ENCODE results near the gene GLS. TPM values are rescaled to one million over a fixed set of nuclear protein-coding genes. Genes with fewer than 3 reads are reported as not detected.

Gene GLS
- total RNA-seq, 5 donors from 2014 or later (not counting 1 experiment from before 2014, with no cell fraction given), result 192 to 233 (median 209) TPM

DNA sequence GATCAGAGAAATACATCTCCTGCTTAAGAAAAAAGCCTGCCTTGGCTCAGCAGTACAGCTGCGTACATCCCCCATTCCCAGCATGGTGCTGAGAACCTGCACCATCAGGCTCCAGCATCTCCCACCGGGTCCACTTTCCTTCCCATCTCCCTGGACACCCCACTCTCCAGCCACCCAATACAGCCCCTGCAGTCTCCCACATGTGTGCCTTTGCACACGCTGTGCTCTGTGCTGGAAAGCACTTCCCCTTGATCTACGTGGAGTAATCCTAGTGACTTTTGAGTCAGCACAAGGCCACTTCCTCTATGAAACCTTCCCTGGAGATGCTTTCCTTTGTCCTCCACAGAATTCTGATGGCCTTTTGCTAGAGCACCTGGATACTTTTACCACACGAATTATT is 116.3 kb downstream of the GLS start:
- Mint-ChIP-seq H3K9me3 (no peaks in the 10 kb centered on the region), H3K27ac (peak overlapping the region; percentile 79 to 85), H3K4me3 (no peak overlapping the region), H3K4me1 (peaks cover 62 to 89% (median 69%) of the 10 kb centered on the region in 3 donors), H3K36me3 (peaks cover 77% of the 10 kb centered on the region), H3K27me3 (no peaks in the 10 kb centered on the region)
- Histone ChIP-seq H3K36me3 (ENCODE audit: control insufficient read depth in 2 of 2, extremely low read depth in 1 of 2, insufficient read depth in 1 of 2, low read length in 1 of 2) (peaks cover 20 to 97% of the 10 kb centered on the region in 2 donors), H3K4me1 (ENCODE audit: control insufficient read depth in 1 of 2, extremely low read depth in 1 of 2, insufficient read depth in 2 of 2, low read length in 2 of 2) (no peaks in the 10 kb centered on the region), H3K27me3 (replicated peaks in 1 of 2; ENCODE audit: control insufficient read depth in 2 of 2, extremely low read depth in 1 of 2, insufficient read depth in 2 of 2, low read length in 1 of 2) (no peaks in the 10 kb centered on the region), H3K9me3 (no peaks in the 10 kb centered on the region), H3K4me3 (ENCODE audit: control insufficient read depth in 1 of 2, extremely low read depth in 1 of 2, low read length in 1 of 2) (no peak overlapping the region), H3K27ac (ENCODE audit: low read length) (peak overlapping the region; percentile 9)
- DNase-seq (no peak), ATAC-seq (replicated peaks in 1 of 4) (peak in 1 of 4 experiments; percentile 9)
- WGBS (ENCODE audit: insufficient coverage), result 63% methylated on average over 3 of the region's 5 CpGs
- ChIA-PET CTCF (interaction anchor here in 1 of 2 donors (0.6 to 1.5 kb wide), 4 partner anchors 15 to 131 kb away, joined by 3 to 5 read pairs (median 3); no protein-coding TSS in a partner anchor), POLR2A (interaction anchor here in 1 of 2 donors (0.7 kb wide), 1 partner anchor 18 kb away, joined by 3 read pairs; no protein-coding TSS in a partner anchor)

DNA sequence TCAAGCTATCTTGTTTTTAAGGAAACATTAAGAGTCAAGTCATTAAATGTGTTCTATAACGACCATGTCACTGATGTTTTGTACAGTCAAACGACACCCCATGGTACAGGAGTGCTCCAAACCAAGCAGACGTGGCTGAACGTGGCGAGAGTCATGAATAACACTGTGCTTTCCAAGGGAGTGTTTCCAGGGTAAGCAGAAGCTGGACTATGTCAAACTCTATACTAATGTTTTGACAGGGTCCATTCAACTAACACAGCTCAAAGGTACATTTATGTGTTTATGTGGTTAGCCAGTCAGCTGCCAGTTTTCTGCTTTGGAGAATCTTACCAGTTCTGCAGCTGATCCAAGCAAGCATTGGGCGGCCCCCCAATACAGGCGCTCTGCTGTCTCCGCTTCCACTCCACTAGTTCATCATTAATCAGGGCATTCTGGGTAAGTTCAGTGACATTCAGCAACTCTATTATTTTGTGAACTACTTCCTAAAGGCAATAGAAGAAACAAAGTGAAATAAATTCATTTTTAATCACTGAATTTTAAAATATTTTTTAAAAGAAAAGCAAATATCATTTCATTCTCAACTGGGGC is 117.0 kb downstream of the GLS start:
- H3K4me1 Mint-ChIP-seq, result peaks cover 65 to 89% (median 76%) of the 10 kb centered on the region in 3 donors
- POLR2A ChIA-PET, result interaction anchor here (0.7 kb wide), 2 partner anchors 33 to 105 kb away, joined by 3 to 5 read pairs; no protein-coding TSS in a partner anchor
- no peak for ATAC-seq (replicated peaks in 1 of 4)
- no peaks in the 10 kb centered on the region for H3K9me3 Mint-ChIP-seq
- no peaks in the 10 kb centered on the region for H3K27me3 Mint-ChIP-seq
- Histone ChIP-seq H3K4me1 (ENCODE audit: control insufficient read depth in 1 of 2, extremely low read depth in 1 of 2, insufficient read depth in 2 of 2, low read length in 2 of 2) (no peaks in the 10 kb centered on the region), H3K27me3 (replicated peaks in 1 of 2; ENCODE audit: control insufficient read depth in 2 of 2, extremely low read depth in 1 of 2, insufficient read depth in 2 of 2, low read length in 1 of 2) (no peaks in the 10 kb centered on the region), H3K27ac (ENCODE audit: low read length) (no peak overlapping the region), H3K36me3 (ENCODE audit: control insufficient read depth in 2 of 2, extremely low read depth in 1 of 2, insufficient read depth in 1 of 2, low read length in 1 of 2) (peaks cover 23 to 98% of the 10 kb centered on the region in 2 donors), H3K9me3 (no peaks in the 10 kb centered on the region), H3K4me3 (ENCODE audit: control insufficient read depth in 1 of 2, extremely low read depth in 1 of 2, low read length in 1 of 2) (no peak overlapping the region)
- no peak for DNase-seq
- peak overlapping the region; percentile 79 to 85 for H3K27ac Mint-ChIP-seq
- CTCF ChIA-PET, result interaction anchor here in 1 of 2 donors (0.6 to 1.5 kb wide), 3 partner anchors 14 to 132 kb away, joined by 3 to 5 read pairs (median 3); no protein-coding TSS in a partner anchor
- H3K36me3 Mint-ChIP-seq, result peaks cover 81% of the 10 kb centered on the region
- 97% methylated on average over 5 of the region's 8 CpGs for WGBS (ENCODE audit: insufficient coverage)
- H3K4me3 Mint-ChIP-seq, result no peak overlapping the region

DNA sequence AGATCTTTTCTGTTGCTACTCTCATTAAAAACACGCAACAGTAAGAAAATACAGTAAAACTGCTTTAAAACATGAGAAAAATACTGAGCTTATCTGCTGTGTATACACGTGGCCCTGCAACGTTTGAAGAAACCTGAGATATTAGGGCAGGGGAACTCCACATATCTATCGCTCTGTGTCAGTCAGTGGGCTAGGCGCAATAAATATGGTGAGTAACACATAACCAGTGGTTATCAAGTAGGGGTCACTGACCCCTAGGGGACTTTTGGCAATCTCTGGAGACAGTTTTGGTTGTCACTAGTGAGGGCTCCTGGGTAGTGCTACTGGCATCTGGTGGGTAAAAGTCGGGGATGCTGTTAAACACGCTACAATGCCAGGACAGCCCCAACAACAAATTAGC is 118.4 kb downstream of the GLS start:
- Mint-ChIP-seq H3K27ac (peak overlapping the region; percentile 77 to 82), H3K9me3 (peaks cover 0 to 5% (median 0%) of the 10 kb centered on the region in 3 donors), H3K36me3 (peaks cover 84% of the 10 kb centered on the region), H3K4me3 (no peak overlapping the region), H3K27me3 (no peaks in the 10 kb centered on the region), H3K4me1 (peaks cover 69 to 89% (median 78%) of the 10 kb centered on the region in 3 donors)
- Histone ChIP-seq H3K36me3 (ENCODE audit: control insufficient read depth in 2 of 2, extremely low read depth in 1 of 2, insufficient read depth in 1 of 2, low read length in 1 of 2) (peaks cover 30 to 98% of the 10 kb centered on the region in 2 donors), H3K4me1 (ENCODE audit: control insufficient read depth in 1 of 2, extremely low read depth in 1 of 2, insufficient read depth in 2 of 2, low read length in 2 of 2) (peaks cover 0 to 3% of the 10 kb centered on the region in 2 experiments), H3K27ac (ENCODE audit: low read length) (peak overlapping the region; percentile 25), H3K4me3 (ENCODE audit: control insufficient read depth in 1 of 2, extremely low read depth in 1 of 2, low read length in 1 of 2) (no peak overlapping the region), H3K9me3 (no peaks in the 10 kb centered on the region), H3K27me3 (replicated peaks in 1 of 2; ENCODE audit: control insufficient read depth in 2 of 2, extremely low read depth in 1 of 2, insufficient read depth in 2 of 2, low read length in 1 of 2) (no peaks in the 10 kb centered on the region)
- ChIA-PET POLR2A (no interaction called here), CTCF (interaction anchor here in 1 of 2 donors (1.0 kb wide), 1 partner anchor 53 kb away, joined by 4 read pairs; no protein-coding TSS in a partner anchor)
- peak in 1 of 35 experiments; percentile 15 for DNase-seq
- WGBS (ENCODE audit: insufficient coverage), result 59% methylated on average over 5 of the region's 7 CpGs
- ATAC-seq (replicated peaks in 1 of 4), result no peak

DNA sequence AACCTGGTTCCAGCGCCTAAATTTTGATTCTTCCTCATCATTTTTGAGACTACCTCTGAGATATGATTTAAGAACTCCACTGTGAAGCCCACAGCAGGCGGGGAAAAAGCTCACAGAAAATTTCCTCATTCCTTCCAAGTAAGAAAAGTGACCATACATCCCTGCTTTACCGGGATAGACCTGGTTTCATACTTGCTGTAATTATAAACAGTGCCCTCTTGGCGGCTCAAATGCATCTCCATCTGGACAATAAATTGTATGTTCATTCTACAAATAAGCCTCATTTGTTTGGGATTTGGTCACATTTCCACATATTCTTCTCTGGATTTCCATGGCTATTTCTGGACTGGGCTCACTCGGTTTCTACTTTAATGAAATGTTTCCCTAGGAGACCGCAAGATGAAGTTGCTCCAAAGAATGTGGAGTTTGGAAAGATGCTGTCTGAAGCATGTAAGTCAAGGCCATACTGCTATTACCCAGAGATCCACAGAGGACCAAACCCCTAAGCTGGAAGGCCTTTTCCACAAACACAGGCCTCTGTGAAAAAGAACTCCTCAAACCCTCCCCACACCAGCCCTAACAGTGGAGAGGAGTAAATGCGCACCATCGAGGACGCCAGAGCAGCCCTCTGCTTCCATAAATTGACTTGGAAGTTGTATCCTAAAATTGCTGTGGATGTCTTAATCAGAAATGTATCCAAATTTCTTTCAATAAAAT is 119.5 kb downstream of the GLS start:
- ChIA-PET CTCF (interaction anchor here (0.7 kb wide), 2 partner anchors 12 to 32 kb away, joined by 3 read pairs; no protein-coding TSS in a partner anchor), POLR2A (interaction anchor here (0.5 to 1.1 kb wide), 4 partner anchors 12 to 105 kb away, joined by 3 to 4 read pairs (median 3); no protein-coding TSS in a partner anchor)
- Mint-ChIP-seq H3K27me3 (no peaks in the 10 kb centered on the region), H3K27ac (peak overlapping the region; percentile 58 to 82), H3K4me1 (peaks cover 73 to 94% (median 75%) of the 10 kb centered on the region in 3 donors), H3K36me3 (peaks cover 87% of the 10 kb centered on the region), H3K4me3 (no peak overlapping the region), H3K9me3 (peaks cover 0 to 5% (median 0%) of the 10 kb centered on the region in 3 donors)
- Histone ChIP-seq H3K27me3 (replicated peaks in 1 of 2; ENCODE audit: control insufficient read depth in 2 of 2, extremely low read depth in 1 of 2, insufficient read depth in 2 of 2, low read length in 1 of 2) (no peaks in the 10 kb centered on the region), H3K9me3 (peaks cover 2% of the 10 kb centered on the region), H3K27ac (ENCODE audit: low read length) (no peak overlapping the region), H3K4me1 (ENCODE audit: control insufficient read depth in 1 of 2, extremely low read depth in 1 of 2, insufficient read depth in 2 of 2, low read length in 2 of 2) (peaks cover 0 to 4% of the 10 kb centered on the region in 2 experiments), H3K36me3 (ENCODE audit: control insufficient read depth in 2 of 2, extremely low read depth in 1 of 2, insufficient read depth in 1 of 2, low read length in 1 of 2) (peaks cover 30 to 99% of the 10 kb centered on the region in 2 donors), H3K4me3 (ENCODE audit: control insufficient read depth in 1 of 2, extremely low read depth in 1 of 2, low read length in 1 of 2) (no peak overlapping the region)
- DNase-seq (no peak), ATAC-seq (replicated peaks in 1 of 4) (no peak)
- no CpG with 5 or more reads among the region's 9 CpGs for WGBS (ENCODE audit: insufficient coverage)

DNA sequence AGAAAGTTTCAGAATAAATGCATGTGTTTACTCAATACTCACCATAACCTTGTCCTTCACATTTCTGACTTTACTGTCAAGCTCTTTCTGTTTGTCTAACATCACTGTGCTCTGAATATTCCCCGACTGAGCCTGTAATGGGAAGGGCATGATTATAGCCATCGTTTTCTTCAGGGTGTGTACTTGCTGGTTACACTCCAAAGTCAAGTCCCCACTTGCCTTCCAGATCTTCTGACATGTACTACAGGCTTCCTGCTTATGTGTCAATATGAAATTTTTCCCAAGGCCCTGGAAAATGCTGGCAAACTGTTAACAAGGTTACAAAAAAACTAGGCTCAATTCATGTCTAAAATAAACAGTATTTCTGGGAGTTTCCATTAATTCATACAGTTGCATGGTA is 120.4 kb downstream of the GLS start:
- Mint-ChIP-seq H3K36me3 (peaks cover 84% of the 10 kb centered on the region), H3K27me3 (no peaks in the 10 kb centered on the region), H3K4me1 (peaks cover 69 to 94% (median 69%) of the 10 kb centered on the region in 3 donors), H3K4me3 (no peak overlapping the region), H3K9me3 (peaks cover 0 to 5% (median 0%) of the 10 kb centered on the region in 3 donors), H3K27ac (peak overlapping the region; percentile 30 to 82)
- ATAC-seq (replicated peaks in 1 of 4) (no peak), DNase-seq (no peak)
- CTCF ChIA-PET, result interaction anchor here (0.7 to 0.8 kb wide), 3 partner anchors 11 to 88 kb away, joined by 3 to 4 read pairs (median 3); no protein-coding TSS in a partner anchor
- peak overlapping the region; percentile 5 for H3K27ac ChIP-seq (ENCODE audit: low read length)
- no peak overlapping the region for H3K4me3 ChIP-seq (ENCODE audit: control insufficient read depth in 1 of 2, extremely low read depth in 1 of 2, low read length in 1 of 2)
- no peaks in the 10 kb centered on the region for H3K27me3 ChIP-seq (replicated peaks in 1 of 2; ENCODE audit: control insufficient read depth in 2 of 2, extremely low read depth in 1 of 2, insufficient read depth in 2 of 2, low read length in 1 of 2)
- peaks cover 35 to 99% of the 10 kb centered on the region in 2 donors for H3K36me3 ChIP-seq (ENCODE audit: control insufficient read depth in 2 of 2, extremely low read depth in 1 of 2, insufficient read depth in 1 of 2, low read length in 1 of 2)
- peaks cover 0 to 8% of the 10 kb centered on the region in 2 experiments for H3K4me1 ChIP-seq (ENCODE audit: control insufficient read depth in 1 of 2, extremely low read depth in 1 of 2, insufficient read depth in 2 of 2, low read length in 2 of 2)
- POLR2A ChIA-PET, result interaction anchor here (0.5 to 1.1 kb wide), 3 partner anchors 11 to 106 kb away, joined by 3 to 4 read pairs (median 3); no protein-coding TSS in a partner anchor
- no CpG with 5 or more reads among the region's 2 CpGs for WGBS (ENCODE audit: insufficient coverage)
- H3K9me3 ChIP-seq, result peaks cover 2% of the 10 kb centered on the region

DNA sequence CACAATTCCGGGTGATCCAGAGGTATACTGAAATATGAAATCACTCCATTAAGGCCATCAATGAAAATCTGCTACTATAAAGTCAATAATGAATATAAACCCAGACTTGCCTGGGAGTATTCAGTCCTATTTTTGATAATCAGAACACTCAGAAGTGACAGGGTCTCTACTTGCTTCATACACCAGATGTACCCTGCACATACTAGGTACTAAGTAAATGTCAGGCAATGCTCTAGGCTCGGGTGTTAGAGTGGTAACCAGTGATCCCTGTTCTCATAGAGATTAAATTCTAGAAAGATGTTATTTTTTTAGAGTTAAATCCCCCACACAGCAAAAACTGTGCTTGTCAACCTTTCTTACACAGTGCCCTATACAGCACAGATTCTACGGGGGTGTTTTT is 121.0 kb downstream of the GLS start:
- peaks cover 0 to 14% of the 10 kb centered on the region in 2 experiments for H3K4me1 ChIP-seq (ENCODE audit: control insufficient read depth in 1 of 2, extremely low read depth in 1 of 2, insufficient read depth in 2 of 2, low read length in 2 of 2)
- H3K4me3 ChIP-seq (ENCODE audit: control insufficient read depth in 1 of 2, extremely low read depth in 1 of 2, low read length in 1 of 2), result no peak overlapping the region
- H3K9me3 Mint-ChIP-seq, result peaks cover 0 to 5% (median 0%) of the 10 kb centered on the region in 3 donors
- no peaks in the 10 kb centered on the region for H3K27me3 ChIP-seq (replicated peaks in 1 of 2; ENCODE audit: control insufficient read depth in 2 of 2, extremely low read depth in 1 of 2, insufficient read depth in 2 of 2, low read length in 1 of 2)
- no peak overlapping the region for H3K4me3 Mint-ChIP-seq
- peak overlapping the region; percentile 10 for H3K27ac ChIP-seq (ENCODE audit: low read length)
- ATAC-seq (replicated peaks in 1 of 4) (no peak), DNase-seq (no peak)
- H3K27me3 Mint-ChIP-seq, result no peaks in the 10 kb centered on the region
- H3K9me3 ChIP-seq, result peaks cover 2% of the 10 kb centered on the region
- POLR2A ChIA-PET, result interaction anchor here (0.5 to 0.9 kb wide), 2 partner anchors 28 to 192 kb away, joined by 3 read pairs; no protein-coding TSS in a partner anchor
- WGBS (ENCODE audit: insufficient coverage), result 100% methylated on average over 1 of the region's 3 CpGs
- peaks cover 34 to 99% of the 10 kb centered on the region in 2 donors for H3K36me3 ChIP-seq (ENCODE audit: control insufficient read depth in 2 of 2, extremely low read depth in 1 of 2, insufficient read depth in 1 of 2, low read length in 1 of 2)
- H3K36me3 Mint-ChIP-seq, result peaks cover 84% of the 10 kb centered on the region
- peak overlapping the region; percentile 59 to 82 for H3K27ac Mint-ChIP-seq
- peaks cover 67 to 94% (median 69%) of the 10 kb centered on the region in 3 donors for H3K4me1 Mint-ChIP-seq
- CTCF ChIA-PET, result interaction anchor here in 1 of 2 donors (0.7 to 1.6 kb wide), 4 partner anchors 11 to 650 kb away, joined by 3 to 7 read pairs (median 4); no protein-coding TSS in a partner anchor

Data from T-cell (primary cell).